Mesendoderm (in vitro differentiated cells): Measurements from ENCODE around the gene TECRL. TPM values are rescaled to one million over a fixed set of nuclear protein-coding genes. Genes with fewer than 3 reads are reported as not detected.

Experiments used
- small RNA-seq: library from polyadenylated mRNA; stranded (forward); fragments of <200 nt; extraction: miRNeasy Mini kit (QIAGEN cat#:217004); gene quantifications from one replicate; pipeline ENCODE3, GENCODE V24; 2013; ENCODE audit not compliant: insufficient read depth

The TECRL gene

Small RNAs within 50 kb of the gene (small RNA-seq; reads per million reads assigned to genes)
- not detected for gene RNU6-191P
